Measurements from ENCODE around the gene COMP. TPM values are rescaled to one million over a fixed set of nuclear protein-coding genes. Genes with fewer than 3 reads are reported as not detected.
A peak's percentile ranks its signal among the peaks of the same experiment; 100 is the strongest.

Gene COMP
- total and polyA plus RNA-seq, 2 experiments from 2014 or later, result 0.09 to 0.46 TPM

DNA sequence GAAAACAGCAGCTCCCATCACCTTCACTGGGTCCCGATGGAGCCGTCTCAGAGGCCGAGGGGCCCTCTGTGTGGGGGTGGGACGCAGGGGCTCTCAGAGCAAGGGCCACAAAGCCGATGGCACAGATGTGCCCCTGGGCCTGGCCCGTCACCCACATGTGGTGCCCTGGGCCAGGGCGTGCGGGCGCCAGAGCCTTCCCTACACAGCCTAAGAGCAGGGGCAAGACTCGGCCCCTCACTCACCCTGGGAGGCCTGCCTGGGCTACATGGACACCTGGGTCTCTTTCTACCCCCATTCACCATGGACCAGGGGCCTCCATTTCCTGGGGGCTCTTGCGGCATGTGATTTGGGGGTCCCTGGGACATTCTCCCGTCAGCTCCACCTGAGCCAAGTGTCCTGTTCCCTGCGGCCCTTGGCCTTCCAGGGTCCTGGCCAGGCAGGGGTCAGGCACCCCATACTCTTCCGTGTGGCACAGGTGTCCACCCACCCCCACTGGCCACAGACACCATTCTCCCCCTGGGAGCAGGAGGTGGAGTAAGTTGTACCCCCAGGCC is 10.0 kb downstream of the COMP start:
- Histone ChIP-seq H3K27me3 (peaks cover 79% of the 10 kb centered on the region), H3K36me3 (no peaks in the 10 kb centered on the region), H3K4me3 (no peak overlapping the region), H3K27ac (no peak overlapping the region), H3K9me3 (ENCODE audit: low read depth) (no peaks in the 10 kb centered on the region), H3K4me1 (ENCODE audit: low read depth) (no peaks in the 10 kb centered on the region)
- TF ChIP-seq, protein P1, sequence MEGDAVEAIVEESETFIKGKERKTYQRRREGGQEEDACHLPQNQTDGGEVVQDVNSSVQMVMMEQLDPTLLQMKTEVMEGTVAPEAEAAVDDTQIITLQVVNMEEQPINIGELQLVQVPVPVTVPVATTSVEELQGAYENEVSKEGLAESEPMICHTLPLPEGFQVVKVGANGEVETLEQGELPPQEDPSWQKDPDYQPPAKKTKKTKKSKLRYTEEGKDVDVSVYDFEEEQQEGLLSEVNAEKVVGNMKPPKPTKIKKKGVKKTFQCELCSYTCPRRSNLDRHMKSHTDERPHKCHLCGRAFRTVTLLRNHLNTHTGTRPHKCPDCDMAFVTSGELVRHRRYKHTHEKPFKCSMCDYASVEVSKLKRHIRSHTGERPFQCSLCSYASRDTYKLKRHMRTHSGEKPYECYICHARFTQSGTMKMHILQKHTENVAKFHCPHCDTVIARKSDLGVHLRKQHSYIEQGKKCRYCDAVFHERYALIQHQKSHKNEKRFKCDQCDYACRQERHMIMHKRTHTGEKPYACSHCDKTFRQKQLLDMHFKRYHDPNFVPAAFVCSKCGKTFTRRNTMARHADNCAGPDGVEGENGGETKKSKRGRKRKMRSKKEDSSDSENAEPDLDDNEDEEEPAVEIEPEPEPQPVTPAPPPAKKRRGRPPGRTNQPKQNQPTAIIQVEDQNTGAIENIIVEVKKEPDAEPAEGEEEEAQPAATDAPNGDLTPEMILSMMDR (IDR thresholded peaks at IDR 0.05; ENCODE audit: low read depth, low read length), result no peak
- no peak for DNase-seq (ENCODE audit: low read depth in 1 of 2, low spot score in 1 of 2)

DNA sequence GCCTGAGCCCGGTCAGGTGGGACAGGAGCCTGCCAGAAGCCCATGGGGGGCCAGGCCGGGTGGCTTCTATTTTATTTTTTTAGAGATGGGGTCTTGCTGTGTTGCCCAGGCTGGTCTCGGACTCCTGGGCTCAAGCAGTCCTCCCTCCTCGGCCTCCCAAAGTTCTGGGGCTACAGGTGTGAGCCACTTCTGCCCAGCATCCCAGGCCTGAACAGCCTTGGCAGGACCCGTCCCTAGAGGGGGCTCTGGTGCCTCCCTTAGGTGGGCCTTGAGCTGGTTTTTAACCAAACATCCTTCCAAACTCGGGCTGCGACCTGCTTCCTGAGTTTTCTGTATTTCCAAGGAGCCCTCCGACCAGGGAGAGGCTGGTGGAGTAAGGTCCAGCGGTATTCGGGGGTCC is 10.5 kb downstream of the COMP start:
- DNase-seq (ENCODE audit: low read depth in 1 of 2, low spot score in 1 of 2), result no peak
- no peak overlapping the region for H3K27ac ChIP-seq
- no peaks in the 10 kb centered on the region for H3K9me3 ChIP-seq (ENCODE audit: low read depth)
- peaks cover 74% of the 10 kb centered on the region for H3K27me3 ChIP-seq
- TF ChIP-seq, protein P1 (IDR thresholded peaks at IDR 0.05; ENCODE audit: low read depth, low read length), result peak; percentile 10
- H3K4me1 ChIP-seq (ENCODE audit: low read depth), result no peaks in the 10 kb centered on the region
- H3K36me3 ChIP-seq, result no peaks in the 10 kb centered on the region
- H3K4me3 ChIP-seq, result no peak overlapping the region

DNA sequence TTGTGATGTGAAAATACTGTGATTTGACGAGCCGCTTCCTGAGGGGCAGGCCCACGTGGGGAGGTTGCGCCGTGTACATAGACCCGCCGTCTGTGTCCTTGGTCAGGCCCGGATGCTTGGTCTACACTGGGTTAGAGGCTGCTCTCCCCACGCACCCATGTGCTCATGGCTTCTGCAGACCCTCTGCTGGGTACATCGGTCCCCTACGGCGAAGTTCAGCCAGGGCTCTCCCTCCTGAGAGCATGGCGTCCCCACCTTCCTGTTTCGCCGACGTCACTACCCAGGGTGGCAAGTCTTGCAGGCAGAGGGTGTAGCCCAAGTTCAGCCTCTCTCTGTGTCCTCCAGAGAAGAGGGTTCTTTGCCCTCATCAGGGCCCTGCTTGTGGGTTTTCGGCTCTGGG is 11.0 kb downstream of the COMP start:
- DNase-seq (ENCODE audit: low read depth in 1 of 2, low spot score in 1 of 2), result no peak
- no peaks in the 10 kb centered on the region for H3K9me3 ChIP-seq (ENCODE audit: low read depth)
- no peaks in the 10 kb centered on the region for H3K4me1 ChIP-seq (ENCODE audit: low read depth)
- peaks cover 68% of the 10 kb centered on the region for H3K27me3 ChIP-seq
- H3K4me3 ChIP-seq, result no peak overlapping the region
- TF ChIP-seq, protein P1 (IDR thresholded peaks at IDR 0.05; ENCODE audit: low read depth, low read length), result no peak
- no peak overlapping the region for H3K27ac ChIP-seq
- no peaks in the 10 kb centered on the region for H3K36me3 ChIP-seq

DNA sequence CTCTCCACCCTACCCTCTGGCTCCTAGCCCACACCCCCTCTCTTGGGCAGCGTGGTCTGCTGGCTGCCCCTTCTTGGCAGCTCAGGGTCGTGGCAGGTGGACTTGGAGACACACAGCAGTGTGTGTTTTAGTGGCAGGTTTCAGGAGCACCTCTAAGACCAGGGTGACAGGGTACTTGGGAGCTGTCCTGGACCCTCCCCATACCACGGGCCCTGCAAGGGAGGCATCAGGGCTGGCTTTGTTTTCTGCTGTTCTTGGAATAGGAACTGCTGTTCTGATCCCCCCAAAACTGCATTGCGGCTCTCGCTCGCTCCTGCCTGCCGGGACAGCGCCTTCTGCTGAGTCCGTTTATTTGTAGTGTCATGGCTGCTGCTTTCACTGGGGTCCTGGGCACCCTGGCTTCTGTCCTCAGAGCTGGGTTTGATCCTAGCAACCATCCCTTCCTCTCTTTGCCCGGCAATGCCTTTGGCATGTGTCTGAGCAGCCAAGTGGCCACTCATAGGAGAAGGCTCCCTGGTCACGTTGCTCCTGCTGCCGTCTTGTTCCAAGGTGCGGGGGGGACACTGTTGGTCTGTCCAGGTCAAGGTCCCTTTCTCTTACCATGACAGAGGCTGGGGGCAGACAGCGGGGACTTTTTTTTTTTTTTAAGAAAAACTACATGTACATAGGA is 12.1 kb downstream of the COMP start:
- Histone ChIP-seq H3K4me1 (ENCODE audit: low read depth) (no peaks in the 10 kb centered on the region), H3K9me3 (ENCODE audit: low read depth) (no peaks in the 10 kb centered on the region), H3K27ac (no peak overlapping the region), H3K27me3 (peaks cover 57% of the 10 kb centered on the region), H3K4me3 (no peak overlapping the region), H3K36me3 (no peaks in the 10 kb centered on the region)
- no peak for DNase-seq (ENCODE audit: low read depth in 1 of 2, low spot score in 1 of 2)
- TF ChIP-seq, protein P1 (IDR thresholded peaks at IDR 0.05; ENCODE audit: low read depth, low read length), result no peak

DNA sequence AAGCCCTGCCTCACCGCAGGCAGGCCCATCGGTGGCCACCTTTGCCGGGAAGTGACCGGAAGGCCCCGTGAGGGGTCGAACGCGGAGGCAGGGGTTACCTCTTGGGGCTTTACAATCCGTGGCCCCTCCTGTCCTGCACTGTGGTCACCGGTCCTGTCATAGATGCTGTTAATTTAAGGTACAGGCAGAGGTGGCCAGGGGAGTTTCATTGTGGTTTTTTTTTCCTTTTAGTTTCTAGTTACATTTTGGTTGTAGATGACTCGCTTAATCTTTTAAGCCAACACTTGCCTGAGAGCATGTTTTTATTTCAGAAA is 13.1 kb downstream of the COMP start:
- no peak for DNase-seq (ENCODE audit: low read depth in 1 of 2, low spot score in 1 of 2)
- TF ChIP-seq, protein P1 (IDR thresholded peaks at IDR 0.05; ENCODE audit: low read depth, low read length), result no peak
- Histone ChIP-seq H3K36me3 (no peaks in the 10 kb centered on the region), H3K9me3 (ENCODE audit: low read depth) (no peaks in the 10 kb centered on the region), H3K4me1 (ENCODE audit: low read depth) (no peaks in the 10 kb centered on the region), H3K4me3 (no peak overlapping the region), H3K27me3 (peaks cover 50% of the 10 kb centered on the region), H3K27ac (no peak overlapping the region)
